ENCODE results near the gene CCL27.

The CCL27 gene

GRCh38 chr9:34651876-34652601 is 10.4 kb downstream of the CCL27 start, which contains the start of gene IL11RA:
IL11RA (plus strand) TSS chr9:34652185; CDS start chr9:34655218, 3,033 bp downstream.
- Histone ChIP-seq H3K27me3 (ENCODE audit: control insufficient read depth, low read length) (peaks cover 12% of the 10 kb centered on the region), H3K4me3 (ENCODE audit: low read length) (no peak within 1 kb of the TSS), H3K79me2 (ENCODE audit: control insufficient read depth, low read length) (peaks cover 4% of the 10 kb centered on the region), H3K9me2 (replicated peaks; ENCODE audit: control insufficient read depth, low read length) (no peaks in the 10 kb centered on the region), H3F3A (ENCODE audit: control insufficient read depth, insufficient read depth) (no peaks in the 10 kb centered on the region), H3K27ac (ENCODE audit: low read depth, low read length) (no peak within 1 kb of the TSS), H3K36me3 (ENCODE audit: control insufficient read depth, low read length) (peaks cover 8% of the 10 kb centered on the region; the same call in 1 of the 2 replicates), H3K9me3 (ENCODE audit: control insufficient read depth, insufficient read depth, low read length) (no peaks in the 10 kb centered on the region), H3K4me1 (ENCODE audit: control insufficient read depth, low read length) (peaks cover 8% of the 10 kb centered on the region), H3K4me2 (ENCODE audit: low read length) (no peak within 1 kb of the TSS), H4K20me1 (ENCODE audit: control insufficient read depth, insufficient read depth, low read depth, low read length) (no peaks in the 10 kb centered on the region)
- TF ChIP-seq, protein P1, sequence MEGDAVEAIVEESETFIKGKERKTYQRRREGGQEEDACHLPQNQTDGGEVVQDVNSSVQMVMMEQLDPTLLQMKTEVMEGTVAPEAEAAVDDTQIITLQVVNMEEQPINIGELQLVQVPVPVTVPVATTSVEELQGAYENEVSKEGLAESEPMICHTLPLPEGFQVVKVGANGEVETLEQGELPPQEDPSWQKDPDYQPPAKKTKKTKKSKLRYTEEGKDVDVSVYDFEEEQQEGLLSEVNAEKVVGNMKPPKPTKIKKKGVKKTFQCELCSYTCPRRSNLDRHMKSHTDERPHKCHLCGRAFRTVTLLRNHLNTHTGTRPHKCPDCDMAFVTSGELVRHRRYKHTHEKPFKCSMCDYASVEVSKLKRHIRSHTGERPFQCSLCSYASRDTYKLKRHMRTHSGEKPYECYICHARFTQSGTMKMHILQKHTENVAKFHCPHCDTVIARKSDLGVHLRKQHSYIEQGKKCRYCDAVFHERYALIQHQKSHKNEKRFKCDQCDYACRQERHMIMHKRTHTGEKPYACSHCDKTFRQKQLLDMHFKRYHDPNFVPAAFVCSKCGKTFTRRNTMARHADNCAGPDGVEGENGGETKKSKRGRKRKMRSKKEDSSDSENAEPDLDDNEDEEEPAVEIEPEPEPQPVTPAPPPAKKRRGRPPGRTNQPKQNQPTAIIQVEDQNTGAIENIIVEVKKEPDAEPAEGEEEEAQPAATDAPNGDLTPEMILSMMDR (IDR thresholded peaks at IDR 0.05; ENCODE audit: low read depth, low read length, poor library complexity, severe bottlenecking), result no peak
- no peak for TF ChIP-seq EZH2phosphoT487 (IDR thresholded peaks at IDR 0.05; ENCODE audit: borderline replicate concordance, low read length)

GRCh38 chr9:34651321-34651720 is 11.1 kb downstream of the CCL27 start:
- no peak overlapping the region for H3K27ac ChIP-seq (ENCODE audit: low read depth, low read length)
- H3K4me1 ChIP-seq (ENCODE audit: control insufficient read depth, low read length), result peaks cover 10% of the 10 kb centered on the region
- H3K79me2 ChIP-seq (ENCODE audit: control insufficient read depth, low read length), result peaks cover 5% of the 10 kb centered on the region
- TF ChIP-seq EZH2phosphoT487 (IDR thresholded peaks at IDR 0.05; ENCODE audit: borderline replicate concordance, low read length), result no peak
- TF ChIP-seq, protein P1 (IDR thresholded peaks at IDR 0.05; ENCODE audit: low read depth, low read length, poor library complexity, severe bottlenecking), result no peak
- no peaks in the 10 kb centered on the region for H3K9me2 ChIP-seq (replicated peaks; ENCODE audit: control insufficient read depth, low read length)
- no peak overlapping the region for H3K4me2 ChIP-seq (ENCODE audit: low read length)
- peaks cover 8% of the 10 kb centered on the region; the same call in 1 of the 2 replicates for H3K36me3 ChIP-seq (ENCODE audit: control insufficient read depth, low read length)
- no peak overlapping the region for H3K4me3 ChIP-seq (ENCODE audit: low read length)
- no peaks in the 10 kb centered on the region for H4K20me1 ChIP-seq (ENCODE audit: control insufficient read depth, insufficient read depth, low read depth, low read length)
- no peaks in the 10 kb centered on the region for H3K9me3 ChIP-seq (ENCODE audit: control insufficient read depth, insufficient read depth, low read length)
- no peaks in the 10 kb centered on the region for H3F3A ChIP-seq (ENCODE audit: control insufficient read depth, insufficient read depth)
- H3K27me3 ChIP-seq (ENCODE audit: control insufficient read depth, low read length), result peaks cover 7% of the 10 kb centered on the region

- Histone ChIP-seq H3K79me2 (ENCODE audit: control insufficient read depth, low read length) (peaks cover 5% of the 10 kb centered on the region), H3F3A (ENCODE audit: control insufficient read depth, insufficient read depth) (no peaks in the 10 kb centered on the region), H3K27me3 (ENCODE audit: control insufficient read depth, low read length) (peaks cover 4% of the 10 kb centered on the region; the same call in 1 of the 2 replicates), H3K36me3 (ENCODE audit: control insufficient read depth, low read length) (peaks cover 8% of the 10 kb centered on the region; the same call in 1 of the 2 replicates), H3K4me1 (ENCODE audit: control insufficient read depth, low read length) (peaks cover 14% of the 10 kb centered on the region), H3K4me2 (ENCODE audit: low read length) (no peak overlapping the region), H3K9me2 (replicated peaks; ENCODE audit: control insufficient read depth, low read length) (no peaks in the 10 kb centered on the region), H3K9me3 (ENCODE audit: control insufficient read depth, insufficient read depth, low read length) (no peaks in the 10 kb centered on the region), H4K20me1 (ENCODE audit: control insufficient read depth, insufficient read depth, low read depth, low read length) (no peaks in the 10 kb centered on the region), H3K4me3 (ENCODE audit: low read length) (no peak overlapping the region), H3K27ac (ENCODE audit: low read depth, low read length) (no peak overlapping the region)
- TF ChIP-seq, protein P1 (IDR thresholded peaks at IDR 0.05; ENCODE audit: low read depth, low read length, poor library complexity, severe bottlenecking), result no peak
- TF ChIP-seq EZH2phosphoT487 (IDR thresholded peaks at IDR 0.05; ENCODE audit: borderline replicate concordance, low read length), result no peak
These were observed 11.6 kb downstream of the CCL27 start for GRCh38 chr9:34650816-34651215.
